Measurements from ENCODE around the gene TNFAIP8.

TNFAIP8 gene

DNA sequence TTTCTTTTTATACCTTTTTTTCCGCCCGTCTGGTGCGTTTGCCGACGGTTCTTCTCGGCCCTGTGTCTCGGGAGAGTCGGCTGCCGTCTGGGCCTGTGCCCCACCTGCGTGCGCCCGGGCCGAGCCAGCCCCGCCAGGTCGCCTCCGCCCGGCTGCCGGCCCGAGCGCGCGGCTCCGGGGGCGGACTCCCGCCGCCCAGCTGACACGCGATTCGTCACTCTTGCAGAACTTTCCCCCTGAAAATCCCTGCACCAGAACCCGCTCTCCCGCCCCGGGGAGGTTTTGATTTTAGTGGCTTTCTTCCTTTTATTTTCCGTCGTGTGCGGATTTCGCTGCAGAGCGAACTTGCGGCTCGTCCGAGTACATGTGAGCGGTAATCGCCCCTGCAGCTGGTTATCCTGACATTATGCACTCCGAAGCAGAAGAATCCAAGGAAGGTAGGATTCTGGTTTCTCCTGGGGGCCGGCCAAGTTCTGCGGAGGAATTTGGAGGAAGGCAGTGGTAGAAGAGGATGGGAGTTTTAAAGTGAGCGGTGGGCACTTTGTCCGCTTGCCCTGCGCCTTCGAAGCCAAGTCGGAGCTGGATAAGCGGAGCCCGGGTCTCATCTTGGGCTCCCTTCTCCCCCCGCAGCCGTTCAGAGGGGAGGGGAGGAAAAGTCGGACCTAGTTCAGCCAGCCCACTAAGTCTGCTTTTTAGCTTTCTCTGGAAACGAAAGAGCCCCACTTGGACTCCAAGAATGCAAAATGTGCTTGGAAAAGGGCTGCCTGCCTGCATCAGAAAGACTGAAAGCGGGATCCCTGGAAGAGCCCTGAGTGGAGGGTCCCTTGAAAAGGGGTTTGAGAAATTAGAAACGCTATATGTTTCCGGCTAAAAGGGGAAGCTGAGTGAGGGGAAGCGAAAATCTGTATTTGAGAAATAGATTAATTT is at the start of gene TNFAIP8:
TNFAIP8 (plus strand) TSS at position 335 of the 927 bp plus-strand sequence; CDS start at position 407, 72 bp downstream.
- DNase-seq: peak in 5 of 6 experiments; percentile 21 to 49 (median 35)

DNA sequence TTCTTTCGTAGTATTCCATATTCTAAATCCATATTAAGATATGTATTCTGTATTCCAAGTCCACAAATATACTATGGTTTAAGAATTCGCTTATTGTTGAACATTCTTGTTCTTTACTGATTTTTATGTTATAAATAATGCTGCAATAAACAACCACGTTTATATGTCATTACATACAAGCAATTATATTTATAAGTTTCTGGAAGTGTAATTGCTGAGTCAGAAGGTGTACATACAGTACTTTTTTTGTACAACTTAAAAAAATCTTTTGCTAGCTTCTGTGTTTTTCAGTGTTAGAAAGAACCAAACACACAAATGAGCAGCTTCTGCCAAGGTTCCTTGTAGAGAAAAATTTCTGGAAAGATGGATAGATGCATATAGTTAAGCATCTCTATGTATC is 48.6 kb upstream of the TNFAIP8 start:
- no peak for DNase-seq

DNA sequence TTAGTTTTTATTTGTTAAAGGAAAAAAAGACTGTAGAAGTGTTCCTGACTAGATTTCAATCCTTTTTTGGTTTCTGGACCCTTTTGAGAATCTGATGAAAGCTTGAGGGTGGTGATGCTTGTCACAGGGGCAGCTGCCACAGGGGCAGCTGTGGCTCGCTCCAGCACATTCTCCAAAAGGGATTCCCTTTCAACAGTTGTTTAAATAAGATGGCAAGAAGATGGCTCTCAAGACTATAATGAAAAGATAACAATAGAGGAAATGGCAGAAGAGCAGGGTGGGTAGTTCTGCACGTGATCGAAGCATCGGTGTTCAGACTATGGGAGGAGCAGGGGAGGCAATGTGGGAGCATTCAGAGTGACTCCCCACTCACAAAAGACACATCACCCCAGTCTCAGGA is 46.5 kb upstream of the TNFAIP8 start:
- DNase-seq: peak in 2 of 6 experiments; percentile 48 to 56

DNA sequence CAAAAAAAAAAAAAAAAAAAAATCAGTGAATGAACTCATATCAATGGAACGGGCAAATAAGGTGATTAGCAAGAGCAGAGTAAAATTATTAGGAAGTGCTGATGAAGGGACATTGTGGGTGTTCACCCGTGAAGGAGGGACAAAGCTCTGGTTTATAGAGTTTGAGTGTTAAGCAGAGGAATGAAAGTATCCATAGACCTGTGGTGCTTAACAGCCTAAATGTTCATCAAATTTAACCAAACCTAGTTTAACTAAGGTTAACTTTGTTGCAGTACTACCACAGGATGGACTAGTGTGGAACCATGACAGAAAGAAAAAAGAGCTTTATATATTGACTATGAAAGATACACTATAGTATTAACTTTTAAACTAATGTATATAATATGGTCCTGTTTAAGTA is 44.1 kb upstream of the TNFAIP8 start:
- no peak for DNase-seq

DNA sequence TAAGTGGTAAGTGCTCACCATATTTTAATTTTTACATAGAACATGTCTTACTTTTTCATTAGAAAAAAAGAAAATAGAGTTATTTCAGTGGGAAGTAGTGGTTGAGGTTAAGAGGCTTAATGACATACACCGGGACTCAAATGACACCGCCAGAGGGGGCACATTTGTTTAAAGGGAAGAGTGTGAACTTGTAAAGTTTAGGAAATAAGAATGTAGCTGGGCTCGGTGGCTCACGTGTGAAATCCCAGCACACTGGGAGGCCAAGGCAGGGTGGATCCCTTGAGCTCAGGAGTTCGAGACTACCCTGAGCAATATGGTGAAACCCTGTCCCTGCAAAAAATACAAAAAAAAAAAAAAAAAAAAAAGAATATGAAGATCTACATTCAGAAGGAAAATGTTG is 43.4 kb upstream of the TNFAIP8 start:
- no peak for DNase-seq

DNA sequence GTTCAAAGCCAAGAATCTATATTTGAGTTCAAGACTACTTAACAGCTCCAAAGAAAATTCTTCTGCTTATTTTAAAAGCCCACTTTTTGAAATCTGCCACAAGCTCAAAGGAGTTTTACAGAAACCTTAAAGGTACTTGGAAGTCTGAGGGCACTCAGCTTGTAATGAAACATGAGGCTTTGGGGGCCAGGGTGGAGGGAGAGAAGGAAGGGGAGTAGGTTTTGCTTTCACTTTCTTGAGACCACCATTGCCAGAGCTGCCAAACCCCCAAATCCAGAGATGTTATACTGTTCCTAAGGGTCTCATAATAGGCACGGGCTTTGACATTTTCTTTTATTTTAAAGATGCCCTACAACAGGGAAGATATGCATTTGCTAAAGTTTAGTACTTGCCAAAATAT is 42.6 kb upstream of the TNFAIP8 start:
- no peak for DNase-seq

DNA sequence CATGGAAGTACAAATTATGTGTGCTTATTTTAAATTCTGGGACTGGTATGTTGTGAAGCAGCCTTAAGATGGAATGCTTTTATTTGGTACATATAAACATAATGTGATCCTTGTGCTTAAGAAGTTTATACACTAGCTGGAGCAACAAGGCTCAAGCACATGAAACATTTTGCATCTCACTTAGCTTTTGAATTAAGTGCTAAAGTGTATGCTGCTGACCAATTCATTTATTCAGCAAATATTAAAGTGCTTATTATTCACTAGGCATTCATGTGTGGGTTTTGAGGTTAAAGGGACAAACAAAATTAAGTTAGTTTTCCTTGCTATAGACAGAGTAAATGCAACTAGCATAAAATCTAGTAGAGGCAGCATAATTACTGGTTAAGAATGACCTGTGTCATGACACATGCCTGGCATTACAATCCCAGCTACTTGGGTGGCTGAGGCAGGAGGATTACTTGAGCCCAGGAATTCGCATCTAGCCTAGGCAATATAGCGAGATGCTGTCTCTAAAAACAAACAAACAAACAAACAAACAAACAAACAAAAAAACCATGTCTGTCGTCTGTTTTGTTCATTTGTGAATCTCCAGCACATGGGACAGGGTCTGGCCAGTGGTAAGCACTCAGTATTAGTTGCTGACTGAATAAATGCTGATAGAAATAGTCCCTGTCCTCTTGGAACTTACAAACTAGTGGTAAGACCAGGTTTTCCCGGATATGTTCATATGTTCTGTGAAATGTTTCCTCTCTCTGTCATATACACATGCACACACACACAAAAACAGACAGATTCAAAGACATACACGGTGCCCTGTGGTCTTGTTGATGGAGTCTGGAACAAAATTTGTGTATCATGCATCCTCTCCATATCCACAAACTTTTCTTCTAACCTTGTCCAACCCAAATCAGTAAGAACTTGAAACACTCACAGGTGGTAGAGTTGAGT is 41.9 kb upstream of the TNFAIP8 start:
- DNase-seq: no peak

DNA sequence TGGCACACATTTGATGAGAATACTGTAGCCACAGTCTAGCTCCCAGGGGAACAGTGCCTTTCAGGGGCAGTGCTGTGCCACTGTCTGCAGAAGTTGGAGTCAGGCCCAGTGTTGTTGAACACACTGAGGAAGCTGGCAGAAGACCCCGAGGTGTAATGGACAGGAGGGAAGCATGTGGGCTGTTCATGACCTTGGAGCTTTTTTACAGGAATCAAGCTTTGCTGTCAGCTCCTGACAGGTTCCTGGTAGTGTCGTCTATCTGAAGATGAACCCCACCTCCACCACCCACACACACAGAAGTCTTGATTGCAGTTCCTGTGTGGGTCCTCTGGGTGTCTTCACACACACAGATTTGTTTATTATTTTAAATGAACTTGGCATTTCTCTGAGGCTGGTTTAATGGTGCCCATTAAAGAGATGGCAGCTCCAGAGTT is 40.3 kb upstream of the TNFAIP8 start:
- peak in 5 of 6 experiments; percentile 23 to 68 (median 62) for DNase-seq

DNA sequence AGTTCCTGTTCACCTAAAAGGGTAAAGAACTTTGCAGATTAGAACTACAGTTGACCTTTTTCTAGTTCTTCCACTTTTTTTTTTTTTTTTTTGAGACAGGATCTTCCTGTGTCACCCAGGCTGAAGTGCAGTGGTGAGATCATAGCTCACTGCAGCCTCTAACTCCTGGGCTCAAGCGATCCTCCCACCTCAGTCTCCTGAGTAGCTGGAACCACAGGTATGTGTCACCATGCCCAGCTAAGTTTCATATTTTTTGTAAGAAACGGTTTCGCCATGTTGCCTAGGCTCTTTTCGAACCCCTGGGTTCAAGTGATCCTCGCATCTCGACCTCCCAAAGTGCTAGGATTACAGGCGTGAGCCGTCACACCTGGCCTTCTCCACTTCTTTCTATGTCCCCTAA is 39.7 kb upstream of the TNFAIP8 start:
- no peak for DNase-seq

DNA sequence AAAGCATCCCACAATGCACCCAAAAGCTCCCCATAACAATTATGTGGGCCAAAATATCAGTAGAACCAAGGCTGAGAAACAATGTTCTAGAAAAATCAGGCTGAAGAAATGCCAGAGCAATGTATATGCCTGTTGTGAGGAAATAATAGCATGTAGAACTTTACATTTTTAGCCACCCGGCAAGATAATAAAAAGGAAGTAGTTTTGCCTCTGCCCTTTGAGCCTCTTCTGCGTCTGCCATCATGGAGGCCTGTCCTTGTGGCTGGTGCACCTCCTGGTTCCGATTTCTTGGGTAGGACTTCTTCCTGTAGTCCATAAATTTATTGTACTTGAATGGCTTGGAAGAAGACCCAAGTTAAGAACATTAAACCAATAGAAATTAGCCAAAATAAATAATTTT is 38.9 kb upstream of the TNFAIP8 start:
- DNase-seq: no peak

DNA sequence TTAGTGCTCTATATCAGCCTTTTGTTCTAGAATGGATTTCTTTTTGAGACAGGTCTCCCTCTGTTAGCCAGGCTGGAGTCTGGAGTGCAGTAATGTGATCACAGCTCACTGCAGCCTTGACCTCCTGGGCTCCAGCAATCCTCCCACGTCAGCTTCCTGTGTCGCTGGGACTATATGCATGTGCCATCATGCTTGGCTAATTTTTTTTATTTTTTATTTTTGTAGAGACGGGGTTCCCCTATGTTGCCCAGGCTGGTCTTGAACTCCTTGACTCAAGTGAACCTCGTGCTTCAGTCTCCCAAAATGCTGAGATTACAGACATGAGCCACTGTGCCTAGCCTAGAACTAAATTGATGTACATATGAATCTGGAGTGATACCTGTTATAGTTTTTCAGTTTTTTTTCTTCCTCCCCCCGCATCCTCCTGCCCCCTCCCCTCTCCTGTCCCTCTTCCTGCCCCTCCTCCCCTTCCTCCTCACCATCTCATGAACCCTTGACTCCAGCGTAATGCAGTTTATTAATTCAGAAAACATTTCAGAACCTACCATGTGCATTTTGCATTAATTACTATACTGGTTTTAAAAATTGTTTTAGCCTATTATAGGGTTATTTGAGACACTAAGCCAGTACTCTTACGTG is 37.4 kb upstream of the TNFAIP8 start:
- peak in 3 of 6 experiments; percentile 20 to 26 (median 25) for DNase-seq

DNA sequence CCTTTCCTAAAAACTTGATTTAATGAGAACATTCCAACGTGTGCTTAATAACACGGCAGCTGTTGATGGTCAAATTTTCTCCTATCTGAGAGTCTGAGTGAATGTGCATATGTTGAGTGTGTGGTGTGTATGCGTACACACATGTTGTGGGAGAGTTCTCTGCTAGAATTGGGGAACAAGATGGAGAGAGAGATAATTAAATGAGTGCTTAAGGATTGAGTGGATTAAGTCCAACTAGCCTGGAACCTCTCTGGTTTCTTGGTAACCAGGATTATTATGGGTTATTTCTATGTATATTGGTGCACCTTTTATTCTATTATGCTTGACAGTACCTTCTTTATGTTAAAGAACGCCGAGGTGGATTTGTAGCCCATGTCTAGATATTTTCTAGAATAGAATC is 36.4 kb upstream of the TNFAIP8 start:
- DNase-seq: no peak

DNA sequence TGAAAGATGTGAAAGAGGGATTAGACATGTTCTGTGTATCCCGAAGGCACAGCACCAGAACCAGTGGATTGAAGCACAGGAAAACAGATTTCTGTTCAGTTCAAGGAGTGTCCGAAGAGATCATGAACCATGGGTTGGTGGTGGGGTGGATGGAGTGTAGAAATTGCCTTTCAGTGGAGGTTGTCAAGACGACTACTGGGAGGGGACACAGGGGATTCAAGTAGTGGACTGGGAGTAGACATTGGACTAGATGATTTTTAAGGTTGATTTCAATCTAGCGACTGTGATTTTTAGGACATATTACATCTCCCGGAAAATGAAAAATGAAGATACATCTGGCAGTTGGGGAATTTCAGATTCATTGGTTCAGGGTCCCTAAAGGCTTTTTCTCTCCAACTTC is 35.9 kb upstream of the TNFAIP8 start:
- no peak for DNase-seq

DNA sequence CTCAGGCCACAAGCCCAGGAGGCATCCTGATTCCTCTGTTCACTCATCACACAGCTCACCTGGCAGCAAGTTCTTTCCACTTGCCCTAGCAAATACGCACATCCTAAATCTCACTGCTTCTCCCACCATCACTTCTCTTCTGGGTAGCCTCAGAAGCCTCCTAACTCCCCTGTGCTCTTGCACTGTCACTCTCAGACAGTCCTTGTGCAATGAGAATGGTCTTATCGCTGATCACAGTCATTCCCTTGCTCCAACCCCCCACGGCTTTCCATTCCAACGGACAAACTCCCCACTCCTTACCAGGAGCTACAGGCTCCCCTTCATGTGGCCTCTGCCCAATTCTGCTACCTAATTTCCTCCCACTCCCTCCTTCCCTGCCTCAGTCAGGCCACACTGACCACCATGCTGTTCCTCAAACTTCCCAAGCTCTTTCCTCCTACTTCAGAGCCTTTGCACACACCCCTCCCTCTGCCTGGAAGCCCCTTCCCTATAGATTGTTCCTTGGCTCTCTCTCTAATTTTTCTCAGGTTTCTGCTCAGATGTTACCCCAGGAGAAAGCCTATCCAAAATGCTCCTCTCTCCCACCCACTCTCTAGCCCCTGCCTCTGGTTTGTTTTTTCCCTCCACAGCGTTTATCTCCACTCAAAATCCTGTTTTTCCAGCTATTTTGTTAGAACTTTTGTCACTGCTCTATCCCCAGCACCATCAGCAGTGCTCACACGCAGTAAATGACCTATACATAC is 34.1 kb upstream of the TNFAIP8 start:
- DNase-seq: no peak

DNA sequence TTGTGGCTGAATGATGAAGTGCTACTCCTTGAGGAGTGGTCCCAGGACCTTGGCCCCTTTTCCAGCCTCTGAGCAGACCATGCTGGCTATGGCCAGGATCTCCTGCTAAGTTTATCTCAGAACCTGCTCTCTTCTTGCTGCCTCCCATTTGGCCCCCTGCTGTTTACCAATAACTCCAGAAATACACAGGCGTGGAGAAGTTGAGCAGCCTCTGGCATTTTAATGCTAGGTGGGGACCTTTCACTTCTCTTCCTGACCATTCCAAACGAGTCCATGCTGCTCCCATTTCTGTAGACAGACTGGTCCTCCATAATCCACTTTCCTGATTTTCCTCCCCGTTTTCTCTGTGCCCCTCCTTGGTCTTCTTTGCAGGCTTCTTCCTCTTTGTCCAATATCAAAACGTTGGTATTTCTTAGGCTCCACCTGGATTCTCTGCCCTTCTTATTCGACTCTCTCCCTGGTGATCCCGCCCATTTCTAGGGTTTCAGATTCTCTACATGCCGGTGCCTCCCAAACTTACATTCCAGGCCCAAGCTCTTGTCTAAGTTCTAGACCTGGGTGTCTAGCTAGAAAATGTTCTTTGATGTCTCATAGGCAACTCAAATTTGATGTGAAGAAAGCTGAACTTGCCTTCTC is 33.4 kb upstream of the TNFAIP8 start:
- DNase-seq: no peak

DNA sequence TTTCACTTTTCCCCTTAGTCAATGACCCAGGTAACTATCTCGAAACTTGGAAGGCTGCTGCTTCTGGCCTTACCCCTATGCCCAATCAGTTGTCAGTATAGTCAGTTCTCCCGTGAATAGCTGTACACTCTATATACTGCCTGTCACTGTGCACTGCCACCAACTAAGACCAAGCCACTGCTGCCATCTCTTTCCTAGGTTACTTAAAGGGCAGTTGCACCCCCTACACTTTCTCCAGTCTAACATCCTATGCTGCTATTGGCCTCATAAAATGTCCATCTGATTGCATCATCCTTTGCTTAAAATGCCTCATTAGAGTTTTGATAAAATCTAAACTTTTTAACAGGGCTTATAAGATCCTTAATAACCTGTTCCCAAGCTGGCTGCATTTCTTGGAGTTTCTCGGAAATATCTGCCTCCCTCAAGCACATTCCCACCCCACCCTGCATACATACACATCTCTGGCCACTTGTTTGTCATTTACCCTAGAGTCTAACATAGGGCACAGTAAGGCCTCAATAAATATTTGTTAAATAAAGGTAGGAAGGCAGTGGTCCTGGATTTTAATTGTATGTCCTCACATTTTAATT is 32.8 kb upstream of the TNFAIP8 start:
- DNase-seq: peak in 1 of 6 experiments; percentile 23

DNA sequence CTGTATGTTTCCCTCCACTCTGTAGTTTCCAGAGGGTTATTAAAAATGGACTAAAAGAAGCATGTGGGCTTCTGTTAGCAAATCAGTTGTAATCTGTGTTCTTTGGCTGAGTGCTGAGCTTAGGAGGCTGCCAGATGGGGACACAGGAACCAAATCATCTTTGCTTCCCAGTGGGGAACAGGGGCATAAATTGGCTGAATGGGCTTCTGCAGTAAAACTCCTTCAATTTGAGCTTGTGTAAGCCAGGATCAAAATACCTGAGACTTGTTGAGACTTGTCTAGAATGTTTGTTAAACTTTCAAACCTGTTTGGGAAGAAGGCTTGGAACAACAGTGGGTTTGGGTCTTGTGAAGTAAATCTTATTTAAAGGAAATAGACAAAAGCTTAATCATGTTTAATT is 32.2 kb upstream of the TNFAIP8 start:
- no peak for DNase-seq

DNA sequence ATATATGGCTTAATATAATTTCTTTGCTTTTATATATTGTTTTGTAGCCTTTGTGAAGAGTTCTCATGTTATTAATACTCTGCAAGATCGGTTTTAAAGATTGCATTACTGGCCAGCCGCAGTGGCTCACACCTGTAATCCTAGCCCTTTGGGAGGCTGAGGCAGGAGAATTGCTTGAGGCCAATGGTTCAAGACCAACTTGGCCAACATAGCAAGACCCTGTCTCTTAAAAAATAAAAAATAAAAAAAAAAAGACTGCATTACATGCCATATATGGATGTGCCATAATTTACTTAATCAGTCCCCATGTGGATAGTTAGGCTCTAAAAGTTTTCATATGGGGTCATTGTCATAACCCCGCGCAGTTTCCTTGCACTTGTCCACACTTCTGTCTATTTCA is 31.0 kb upstream of the TNFAIP8 start:
- DNase-seq: no peak

DNA sequence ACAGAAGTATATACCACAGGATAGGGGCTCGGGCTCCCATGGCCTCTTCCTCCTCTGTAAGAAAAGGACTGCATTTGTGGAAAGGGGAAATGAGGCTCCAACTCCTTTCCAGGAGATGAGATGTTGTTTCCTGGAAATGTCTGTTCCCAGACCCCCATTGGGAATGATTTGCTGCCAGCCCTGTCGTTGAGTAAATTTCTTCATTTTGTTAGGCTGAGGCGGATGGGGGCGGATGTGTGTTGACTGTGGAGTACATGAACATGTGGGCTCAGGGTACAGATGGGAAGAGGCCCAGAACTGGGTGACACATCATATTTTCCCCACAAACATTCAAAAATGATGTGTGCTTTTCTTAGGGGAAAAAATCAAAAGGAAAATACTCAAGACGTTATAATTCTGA is 28.8 kb upstream of the TNFAIP8 start:
- DNase-seq: no peak

DNA sequence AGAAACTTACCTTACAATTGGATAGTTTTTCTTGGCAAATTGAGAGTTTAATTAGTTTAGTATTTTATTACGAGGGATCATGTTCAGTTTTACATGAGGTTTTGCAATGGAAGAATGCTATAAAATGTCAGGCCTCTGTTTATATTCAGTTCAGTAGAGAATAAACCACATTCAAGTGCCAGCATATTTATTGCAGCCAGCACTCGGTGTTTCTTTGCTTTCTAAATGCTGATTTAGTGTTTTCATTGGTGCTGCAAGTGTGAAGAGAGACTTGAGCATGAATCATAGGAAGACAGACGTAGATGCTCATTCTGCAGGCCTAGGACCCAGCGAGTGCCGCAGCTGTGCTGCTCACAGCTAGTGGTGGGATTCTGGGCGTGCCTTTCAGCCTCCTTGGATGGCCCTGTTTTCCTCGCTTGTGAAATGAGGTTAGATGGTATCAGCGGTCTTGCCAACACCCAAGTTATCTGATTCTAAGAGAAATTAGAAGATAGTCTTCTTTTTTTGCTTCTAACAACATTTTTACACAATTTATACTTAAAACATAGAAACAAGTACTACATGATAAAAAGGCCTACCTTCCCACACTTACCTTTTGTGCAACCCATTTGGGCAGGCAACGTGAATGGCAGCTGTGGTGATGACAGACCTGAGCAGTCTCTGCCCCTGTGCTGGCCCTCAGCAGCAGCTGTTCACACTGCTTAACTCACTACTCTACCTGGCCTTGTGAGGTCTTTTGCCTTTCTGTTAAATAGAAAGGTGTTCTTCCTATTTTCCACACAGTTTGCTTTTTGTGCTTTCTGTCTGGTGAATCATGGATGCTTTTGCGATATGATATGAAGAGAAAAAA is 26.8 kb upstream of the TNFAIP8 start:
- peak in 5 of 6 experiments; percentile 21 to 52 (median 38) for DNase-seq

Measured in stimulated activated naive CD4-positive, alpha-beta T cell (primary cell).